Measurements from ENCODE around the gene SNAI3. TPM values are rescaled to one million over a fixed set of nuclear protein-coding genes. Genes with fewer than 3 reads are reported as not detected.

Gene SNAI3
- total and polyA plus RNA-seq, 9 of the 15 experiments (the other 6 are each of a cell fraction or from before 2014, with no cell fraction given) = 0.04 to 4.1 (median 0.80) TPM; not detected in 1

DNA sequence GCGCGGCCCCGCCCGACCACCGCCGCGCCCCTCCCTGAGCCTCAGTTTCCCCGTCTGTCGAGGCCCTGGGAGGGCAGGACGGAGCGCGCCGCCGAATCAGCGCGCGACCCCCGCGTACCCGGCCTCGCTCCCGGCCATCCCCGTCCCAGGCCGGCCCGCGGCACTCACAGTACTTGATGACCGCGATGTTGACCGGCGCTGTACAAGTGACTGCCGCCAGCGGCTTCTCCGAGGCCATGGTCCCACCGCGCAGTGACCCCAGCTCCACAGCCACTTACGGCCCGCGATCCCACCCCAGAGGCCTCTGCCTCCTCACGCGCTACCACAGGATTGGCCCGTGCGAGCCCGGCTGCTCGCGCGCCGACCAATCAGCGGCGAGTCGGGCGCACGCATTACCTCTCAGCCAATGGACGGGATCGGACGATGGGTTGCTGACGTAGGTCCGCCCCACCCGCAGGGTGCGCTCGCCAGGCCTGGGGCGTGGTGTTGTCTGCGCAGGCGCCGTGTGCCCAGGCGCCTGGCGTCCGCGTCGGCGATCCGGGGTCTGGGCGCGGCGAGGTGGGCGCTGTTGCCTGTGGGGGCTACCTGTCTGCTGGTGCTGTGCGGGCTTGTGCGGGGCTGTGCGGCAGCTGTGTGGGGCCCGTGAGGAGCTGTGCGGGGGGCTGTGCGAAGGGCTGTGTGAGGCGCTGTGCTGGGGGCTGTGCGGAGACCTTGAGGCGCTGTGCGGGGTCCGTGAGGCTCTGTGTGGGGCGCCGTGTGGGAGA lies 23.3 kb downstream of the SNAI3 start, which contains the start of gene MVD (continued):
- TF ChIP-seq, protein P1, sequence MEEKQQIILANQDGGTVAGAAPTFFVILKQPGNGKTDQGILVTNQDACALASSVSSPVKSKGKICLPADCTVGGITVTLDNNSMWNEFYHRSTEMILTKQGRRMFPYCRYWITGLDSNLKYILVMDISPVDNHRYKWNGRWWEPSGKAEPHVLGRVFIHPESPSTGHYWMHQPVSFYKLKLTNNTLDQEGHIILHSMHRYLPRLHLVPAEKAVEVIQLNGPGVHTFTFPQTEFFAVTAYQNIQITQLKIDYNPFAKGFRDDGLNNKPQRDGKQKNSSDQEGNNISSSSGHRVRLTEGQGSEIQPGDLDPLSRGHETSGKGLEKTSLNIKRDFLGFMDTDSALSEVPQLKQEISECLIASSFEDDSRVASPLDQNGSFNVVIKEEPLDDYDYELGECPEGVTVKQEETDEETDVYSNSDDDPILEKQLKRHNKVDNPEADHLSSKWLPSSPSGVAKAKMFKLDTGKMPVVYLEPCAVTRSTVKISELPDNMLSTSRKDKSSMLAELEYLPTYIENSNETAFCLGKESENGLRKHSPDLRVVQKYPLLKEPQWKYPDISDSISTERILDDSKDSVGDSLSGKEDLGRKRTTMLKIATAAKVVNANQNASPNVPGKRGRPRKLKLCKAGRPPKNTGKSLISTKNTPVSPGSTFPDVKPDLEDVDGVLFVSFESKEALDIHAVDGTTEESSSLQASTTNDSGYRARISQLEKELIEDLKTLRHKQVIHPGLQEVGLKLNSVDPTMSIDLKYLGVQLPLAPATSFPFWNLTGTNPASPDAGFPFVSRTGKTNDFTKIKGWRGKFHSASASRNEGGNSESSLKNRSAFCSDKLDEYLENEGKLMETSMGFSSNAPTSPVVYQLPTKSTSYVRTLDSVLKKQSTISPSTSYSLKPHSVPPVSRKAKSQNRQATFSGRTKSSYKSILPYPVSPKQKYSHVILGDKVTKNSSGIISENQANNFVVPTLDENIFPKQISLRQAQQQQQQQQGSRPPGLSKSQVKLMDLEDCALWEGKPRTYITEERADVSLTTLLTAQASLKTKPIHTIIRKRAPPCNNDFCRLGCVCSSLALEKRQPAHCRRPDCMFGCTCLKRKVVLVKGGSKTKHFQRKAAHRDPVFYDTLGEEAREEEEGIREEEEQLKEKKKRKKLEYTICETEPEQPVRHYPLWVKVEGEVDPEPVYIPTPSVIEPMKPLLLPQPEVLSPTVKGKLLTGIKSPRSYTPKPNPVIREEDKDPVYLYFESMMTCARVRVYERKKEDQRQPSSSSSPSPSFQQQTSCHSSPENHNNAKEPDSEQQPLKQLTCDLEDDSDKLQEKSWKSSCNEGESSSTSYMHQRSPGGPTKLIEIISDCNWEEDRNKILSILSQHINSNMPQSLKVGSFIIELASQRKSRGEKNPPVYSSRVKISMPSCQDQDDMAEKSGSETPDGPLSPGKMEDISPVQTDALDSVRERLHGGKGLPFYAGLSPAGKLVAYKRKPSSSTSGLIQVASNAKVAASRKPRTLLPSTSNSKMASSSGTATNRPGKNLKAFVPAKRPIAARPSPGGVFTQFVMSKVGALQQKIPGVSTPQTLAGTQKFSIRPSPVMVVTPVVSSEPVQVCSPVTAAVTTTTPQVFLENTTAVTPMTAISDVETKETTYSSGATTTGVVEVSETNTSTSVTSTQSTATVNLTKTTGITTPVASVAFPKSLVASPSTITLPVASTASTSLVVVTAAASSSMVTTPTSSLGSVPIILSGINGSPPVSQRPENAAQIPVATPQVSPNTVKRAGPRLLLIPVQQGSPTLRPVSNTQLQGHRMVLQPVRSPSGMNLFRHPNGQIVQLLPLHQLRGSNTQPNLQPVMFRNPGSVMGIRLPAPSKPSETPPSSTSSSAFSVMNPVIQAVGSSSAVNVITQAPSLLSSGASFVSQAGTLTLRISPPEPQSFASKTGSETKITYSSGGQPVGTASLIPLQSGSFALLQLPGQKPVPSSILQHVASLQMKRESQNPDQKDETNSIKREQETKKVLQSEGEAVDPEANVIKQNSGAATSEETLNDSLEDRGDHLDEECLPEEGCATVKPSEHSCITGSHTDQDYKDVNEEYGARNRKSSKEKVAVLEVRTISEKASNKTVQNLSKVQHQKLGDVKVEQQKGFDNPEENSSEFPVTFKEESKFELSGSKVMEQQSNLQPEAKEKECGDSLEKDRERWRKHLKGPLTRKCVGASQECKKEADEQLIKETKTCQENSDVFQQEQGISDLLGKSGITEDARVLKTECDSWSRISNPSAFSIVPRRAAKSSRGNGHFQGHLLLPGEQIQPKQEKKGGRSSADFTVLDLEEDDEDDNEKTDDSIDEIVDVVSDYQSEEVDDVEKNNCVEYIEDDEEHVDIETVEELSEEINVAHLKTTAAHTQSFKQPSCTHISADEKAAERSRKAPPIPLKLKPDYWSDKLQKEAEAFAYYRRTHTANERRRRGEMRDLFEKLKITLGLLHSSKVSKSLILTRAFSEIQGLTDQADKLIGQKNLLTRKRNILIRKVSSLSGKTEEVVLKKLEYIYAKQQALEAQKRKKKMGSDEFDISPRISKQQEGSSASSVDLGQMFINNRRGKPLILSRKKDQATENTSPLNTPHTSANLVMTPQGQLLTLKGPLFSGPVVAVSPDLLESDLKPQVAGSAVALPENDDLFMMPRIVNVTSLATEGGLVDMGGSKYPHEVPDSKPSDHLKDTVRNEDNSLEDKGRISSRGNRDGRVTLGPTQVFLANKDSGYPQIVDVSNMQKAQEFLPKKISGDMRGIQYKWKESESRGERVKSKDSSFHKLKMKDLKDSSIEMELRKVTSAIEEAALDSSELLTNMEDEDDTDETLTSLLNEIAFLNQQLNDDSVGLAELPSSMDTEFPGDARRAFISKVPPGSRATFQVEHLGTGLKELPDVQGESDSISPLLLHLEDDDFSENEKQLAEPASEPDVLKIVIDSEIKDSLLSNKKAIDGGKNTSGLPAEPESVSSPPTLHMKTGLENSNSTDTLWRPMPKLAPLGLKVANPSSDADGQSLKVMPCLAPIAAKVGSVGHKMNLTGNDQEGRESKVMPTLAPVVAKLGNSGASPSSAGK (IDR thresholded peaks at IDR 0.05) = no peak; the same call in 1 of the 2 replicates
- TF ChIP-seq KLF1 (tag; IDR thresholded peaks at IDR 0.05) = peak; percentile 73
- no peak for TF ChIP-seq FOXA3 (CRISPR knock-in tag; conservative IDR thresholded peaks at IDR 0.05 in 1 of 2, IDR thresholded peaks at IDR 0.05 in 1 of 2)
- TF ChIP-seq CHD1 (IDR thresholded peaks at IDR 0.05; ENCODE audit: low read length) = peak; percentile 94
- peak; percentile 85 for TF ChIP-seq ZBTB7A (IDR thresholded peaks at IDR 0.05; ENCODE audit: borderline replicate concordance, control insufficient read depth, low read depth, low read length)
- TF ChIP-seq, protein P2, sequence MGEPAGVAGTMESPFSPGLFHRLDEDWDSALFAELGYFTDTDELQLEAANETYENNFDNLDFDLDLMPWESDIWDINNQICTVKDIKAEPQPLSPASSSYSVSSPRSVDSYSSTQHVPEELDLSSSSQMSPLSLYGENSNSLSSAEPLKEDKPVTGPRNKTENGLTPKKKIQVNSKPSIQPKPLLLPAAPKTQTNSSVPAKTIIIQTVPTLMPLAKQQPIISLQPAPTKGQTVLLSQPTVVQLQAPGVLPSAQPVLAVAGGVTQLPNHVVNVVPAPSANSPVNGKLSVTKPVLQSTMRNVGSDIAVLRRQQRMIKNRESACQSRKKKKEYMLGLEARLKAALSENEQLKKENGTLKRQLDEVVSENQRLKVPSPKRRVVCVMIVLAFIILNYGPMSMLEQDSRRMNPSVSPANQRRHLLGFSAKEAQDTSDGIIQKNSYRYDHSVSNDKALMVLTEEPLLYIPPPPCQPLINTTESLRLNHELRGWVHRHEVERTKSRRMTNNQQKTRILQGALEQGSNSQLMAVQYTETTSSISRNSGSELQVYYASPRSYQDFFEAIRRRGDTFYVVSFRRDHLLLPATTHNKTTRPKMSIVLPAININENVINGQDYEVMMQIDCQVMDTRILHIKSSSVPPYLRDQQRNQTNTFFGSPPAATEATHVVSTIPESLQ (CRISPR knock-in tag; IDR thresholded peaks at IDR 0.05) = peak; percentile 56; the same call in 1 of the 2 replicates
- TF ChIP-seq E2F4 (CRISPR knock-in tag; IDR thresholded peaks at IDR 0.05; ENCODE audit: low read depth) = 0 out of 2 replicates have a peak, but pooled peaks have one; percentile 51
- TF ChIP-seq BHLHE40 (IDR thresholded peaks at IDR 0.05; ENCODE audit: low read length) = peak; percentile 90

Data from K562 (cell line).